ENCODE results near the gene PAK6.

DNA sequence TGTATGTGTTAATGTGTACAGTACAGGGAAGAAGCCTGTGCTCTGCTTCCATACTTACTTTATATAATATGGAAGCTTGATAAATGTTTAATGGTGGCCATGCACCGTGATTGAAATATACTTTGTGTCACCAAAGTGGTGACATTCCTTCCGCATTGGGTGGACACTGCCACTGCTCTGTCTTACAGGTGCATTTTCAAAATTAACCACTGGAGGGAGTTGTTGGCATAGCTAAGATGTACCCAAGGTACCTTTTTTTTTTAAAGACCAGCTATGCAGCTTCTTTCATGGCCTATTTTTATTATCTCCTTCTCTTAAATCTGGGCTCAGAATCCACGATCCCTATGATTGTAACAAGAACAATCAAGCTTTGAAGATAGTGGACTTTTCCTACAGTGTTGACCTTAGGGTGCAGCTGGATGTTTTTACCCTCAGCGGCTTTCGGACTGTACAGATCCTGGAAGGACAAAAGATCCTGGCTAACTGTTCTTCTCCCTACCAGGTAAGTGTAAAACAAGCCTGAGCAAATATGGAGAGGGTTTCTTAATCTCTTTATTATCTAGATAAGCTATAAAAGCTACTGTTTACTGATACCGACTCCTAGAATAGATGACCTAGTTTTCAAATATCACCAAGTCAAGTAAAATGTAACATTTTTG is 21.6 kb upstream of the PAK6 start:
- TF ChIP-seq, protein P1, sequence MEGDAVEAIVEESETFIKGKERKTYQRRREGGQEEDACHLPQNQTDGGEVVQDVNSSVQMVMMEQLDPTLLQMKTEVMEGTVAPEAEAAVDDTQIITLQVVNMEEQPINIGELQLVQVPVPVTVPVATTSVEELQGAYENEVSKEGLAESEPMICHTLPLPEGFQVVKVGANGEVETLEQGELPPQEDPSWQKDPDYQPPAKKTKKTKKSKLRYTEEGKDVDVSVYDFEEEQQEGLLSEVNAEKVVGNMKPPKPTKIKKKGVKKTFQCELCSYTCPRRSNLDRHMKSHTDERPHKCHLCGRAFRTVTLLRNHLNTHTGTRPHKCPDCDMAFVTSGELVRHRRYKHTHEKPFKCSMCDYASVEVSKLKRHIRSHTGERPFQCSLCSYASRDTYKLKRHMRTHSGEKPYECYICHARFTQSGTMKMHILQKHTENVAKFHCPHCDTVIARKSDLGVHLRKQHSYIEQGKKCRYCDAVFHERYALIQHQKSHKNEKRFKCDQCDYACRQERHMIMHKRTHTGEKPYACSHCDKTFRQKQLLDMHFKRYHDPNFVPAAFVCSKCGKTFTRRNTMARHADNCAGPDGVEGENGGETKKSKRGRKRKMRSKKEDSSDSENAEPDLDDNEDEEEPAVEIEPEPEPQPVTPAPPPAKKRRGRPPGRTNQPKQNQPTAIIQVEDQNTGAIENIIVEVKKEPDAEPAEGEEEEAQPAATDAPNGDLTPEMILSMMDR (IDR thresholded peaks at IDR 0.05; ENCODE audit: poor library complexity): peak; percentile 81
- TF ChIP-seq EZH2 (IDR thresholded peaks at IDR 0.05; ENCODE audit: borderline replicate concordance) (no peak), EZH2phosphoT487 (IDR thresholded peaks at IDR 0.05; ENCODE audit: low read depth, severe bottlenecking, unreplicated experiment) (peak; percentile 77)

All from hepatocyte (in vitro differentiated cells).